Right renal cortex interstitium (tissue), 3 donors: ENCODE data around the gene EGFL8. TPM values are rescaled to one million over a fixed set of nuclear protein-coding genes. Genes with fewer than 3 reads are reported as not detected.
"Not testable (repeated sequence)": the region's sequence is repeated elsewhere in the genome, so short reads cannot be mapped to it uniquely, and the experiment has no call there.

ENCODE experiments used
- DNase-seq, 3 donors: peaks; one replicate each; pipeline ENCODE4 v3.0.0-alpha.2; 2013; ENCODE audit warnings: low read depth in 3 of 3, low spot score in 2 of 3
- polyA plus RNA-seq, 3 donors: library from polyadenylated mRNA; unstranded; fragments of 120-200 nt; gene quantifications; one replicate each; pipeline ENCODE4 v1.2.1, GENCODE V29; 2013; ENCODE audit not compliant: insufficient read length in 3 of 3

Gene EGFL8
- polyA plus RNA-seq, result 10 to 100 TPM; 13.7 to 16.5 (median 16.3) TPM

GRCh38 chr6:32164295-32164694 is at the start of gene EGFL8:
TSS of gene EGFL8 (plus strand) at chr6:32164595. CDS start at chr6:32166166, 1,571 bp downstream.
- no peak for DNase-seq

GRCh38 chr6:32114796-32115195 is 49.6 kb upstream of the EGFL8 start:
- DNase-seq, result no peak

GRCh38 chr6:32115623-32116022 is 48.8 kb upstream of the EGFL8 start:
- DNase-seq, result no peak

GRCh38 chr6:32116674-32117073 is 47.7 kb upstream of the EGFL8 start:
- DNase-seq, result no peak

- DNase-seq, result no peak
Measured at GRCh38 chr6:32117461-32117860, 46.9 kb upstream of the EGFL8 start.

- DNase-seq, result peak in 1 of 3 donors; percentile 56
Measured at GRCh38 chr6:32118782-32119628, 45.4 kb upstream of the EGFL8 start.

GRCh38 chr6:32120573-32121059 is 43.8 kb upstream of the EGFL8 start:
- DNase-seq, result no peak

GRCh38 chr6:32123681-32124080 is 40.7 kb upstream of the EGFL8 start:
- no peak for DNase-seq

GRCh38 chr6:32126880-32127279 is 37.5 kb upstream of the EGFL8 start:
- DNase-seq, result no peak

- DNase-seq, result no peak
Measured at GRCh38 chr6:32127409-32127716, 37.0 kb upstream of the EGFL8 start.

GRCh38 chr6:32127717-32128592 is 36.4 kb upstream of the EGFL8 start, which contains the start of gene ATF6B:
TSS of gene ATF6B (minus strand) at chr6:32128246. CDS start at chr6:32128207, 39 bp downstream.
- DNase-seq, result peak; percentile 90 to 98 (median 97)

GRCh38 chr6:32128751-32129296 is 35.6 kb upstream of the EGFL8 start:
- no peak for DNase-seq

GRCh38 chr6:32129297-32130088 is 34.9 kb upstream of the EGFL8 start:
- no peak for DNase-seq

GRCh38 chr6:32131439-32131948 is 32.9 kb upstream of the EGFL8 start:
- DNase-seq, result no peak

GRCh38 chr6:32132110-32132509 is 32.3 kb upstream of the EGFL8 start:
- DNase-seq, result no peak

GRCh38 chr6:32133786-32134185 is 30.6 kb upstream of the EGFL8 start:
- DNase-seq, result no peak

GRCh38 chr6:32137454-32137853 is 26.9 kb upstream of the EGFL8 start:
- no peak for DNase-seq

- no peak for DNase-seq
Measured at GRCh38 chr6:32139590-32139989, 24.8 kb upstream of the EGFL8 start.

GRCh38 chr6:32140420-32141046 is 23.9 kb upstream of the EGFL8 start:
- DNase-seq, result no peak

GRCh38 chr6:32144238-32144637 is 20.2 kb upstream of the EGFL8 start:
- DNase-seq, result not testable (repeated sequence)
